ENCODE data around the gene GUK1. TPM values are rescaled to one million over a fixed set of nuclear protein-coding genes. Genes with fewer than 3 reads are reported as not detected.
"Not testable (repeated sequence)": the region's sequence is repeated elsewhere in the genome, so short reads cannot be mapped to it uniquely, and the experiment has no call there.

Gene GUK1
- total RNA-seq, 1 donor from 2014 or later = 299 TPM

- intact Hi-C loops (cut with DNase I) = loop anchor here (5.0 to 10.0 kb wide), 2 partner anchors 85 to 1338 kb away; partner anchors contain the start of genes ARF1 and NUP133
- Histone ChIP-seq H3K27me3 (no peaks in the 10 kb centered on the region), H3K9me3 (no peaks in the 10 kb centered on the region), H3K4me1 (peaks cover 22% of the 10 kb centered on the region), H3K27ac (no peak overlapping the region), H3K4me3 (no peak overlapping the region), H3K36me3 (no peaks in the 10 kb centered on the region)
- TF ChIP-seq POLR2AphosphoS5 (IDR thresholded peaks at IDR 0.05; ENCODE audit: insufficient read depth in 1 of 2, low read depth in 1 of 2) (no peak), CTCF (IDR thresholded peaks at IDR 0.05) (no peak)
- no peak for DNase-seq (ENCODE audit: extremely low spot score in 2 of 2)
These were observed 29.3 kb downstream of the GUK1 start for GRCh38 chr1:228169345-228169744.

GRCh38 chr1:228170666-228171065, 30.6 kb downstream of the GUK1 start:
- peaks cover 0 to 10% of the 10 kb centered on the region in 2 donors for H3K36me3 ChIP-seq
- no peaks in the 10 kb centered on the region for H3K9me3 ChIP-seq
- intact Hi-C loops (cut with DNase I) = no loop called here
- peaks cover 18% of the 10 kb centered on the region for H3K4me1 ChIP-seq
- DNase-seq (ENCODE audit: extremely low spot score in 2 of 2) = no peak
- TF ChIP-seq POLR2AphosphoS5 (IDR thresholded peaks at IDR 0.05; ENCODE audit: insufficient read depth in 1 of 2, low read depth in 1 of 2) (no peak), CTCF (IDR thresholded peaks at IDR 0.05) (no peak), POLR2A (IDR thresholded peaks at IDR 0.05) (no peak)
- no peaks in the 10 kb centered on the region for H3K27me3 ChIP-seq
- no peak overlapping the region for H3K27ac ChIP-seq
- H3K4me3 ChIP-seq = no peak overlapping the region

GRCh38 chr1:228171221-228171891, 31.3 kb downstream of the GUK1 start:
- TF ChIP-seq POLR2A (IDR thresholded peaks at IDR 0.05) (no peak), CTCF (IDR thresholded peaks at IDR 0.05) (no peak), POLR2AphosphoS5 (IDR thresholded peaks at IDR 0.05; ENCODE audit: insufficient read depth in 1 of 2, low read depth in 1 of 2) (no peak)
- Histone ChIP-seq H3K9me3 (no peaks in the 10 kb centered on the region), H3K27ac (no peak overlapping the region), H3K27me3 (no peaks in the 10 kb centered on the region), H3K4me1 (peaks cover 16% of the 10 kb centered on the region), H3K36me3 (peaks cover 0 to 10% of the 10 kb centered on the region in 2 donors), H3K4me3 (no peak overlapping the region)
- DNase-seq (ENCODE audit: extremely low spot score in 2 of 2) = no peak
- intact Hi-C loops (cut with DNase I) = no loop called here

GRCh38 chr1:228172591-228173527, 32.8 kb downstream of the GUK1 start:
- TF ChIP-seq CTCF (IDR thresholded peaks at IDR 0.05) (no peak), POLR2AphosphoS5 (IDR thresholded peaks at IDR 0.05; ENCODE audit: insufficient read depth in 1 of 2, low read depth in 1 of 2) (no peak), POLR2A (IDR thresholded peaks at IDR 0.05) (no peak)
- Histone ChIP-seq H3K27ac (no peak overlapping the region), H3K9me3 (no peaks in the 10 kb centered on the region), H3K4me1 (peaks cover 9% of the 10 kb centered on the region), H3K36me3 (peaks cover 0 to 10% of the 10 kb centered on the region in 2 donors), H3K4me3 (no peak overlapping the region), H3K27me3 (no peaks in the 10 kb centered on the region)
- intact Hi-C loops (cut with DNase I) = no loop called here
- DNase-seq (ENCODE audit: extremely low spot score in 2 of 2) = no peak

GRCh38 chr1:228173528-228174481, 33.7 kb downstream of the GUK1 start:
- H3K36me3 ChIP-seq = peaks cover 0 to 10% of the 10 kb centered on the region in 2 donors
- H3K4me1 ChIP-seq; H3K27ac ChIP-seq; intact Hi-C loops (cut with DNase I); DNase-seq (ENCODE audit: extremely low spot score in 2 of 2); H3K9me3 ChIP-seq; H3K27me3 ChIP-seq; H3K4me3 ChIP-seq: not testable (repeated sequence)

All from vagina (tissue), 2 donors.